ENCODE results near the gene EGLN2. TPM values are rescaled to one million over a fixed set of nuclear protein-coding genes. Genes with fewer than 3 reads are reported as not detected.

Gene EGLN2
- total and polyA plus RNA-seq, 2 donors (not counting 3 experiments of a cell fraction or from before 2014, with no cell fraction given): 118 to 152 TPM

DNA sequence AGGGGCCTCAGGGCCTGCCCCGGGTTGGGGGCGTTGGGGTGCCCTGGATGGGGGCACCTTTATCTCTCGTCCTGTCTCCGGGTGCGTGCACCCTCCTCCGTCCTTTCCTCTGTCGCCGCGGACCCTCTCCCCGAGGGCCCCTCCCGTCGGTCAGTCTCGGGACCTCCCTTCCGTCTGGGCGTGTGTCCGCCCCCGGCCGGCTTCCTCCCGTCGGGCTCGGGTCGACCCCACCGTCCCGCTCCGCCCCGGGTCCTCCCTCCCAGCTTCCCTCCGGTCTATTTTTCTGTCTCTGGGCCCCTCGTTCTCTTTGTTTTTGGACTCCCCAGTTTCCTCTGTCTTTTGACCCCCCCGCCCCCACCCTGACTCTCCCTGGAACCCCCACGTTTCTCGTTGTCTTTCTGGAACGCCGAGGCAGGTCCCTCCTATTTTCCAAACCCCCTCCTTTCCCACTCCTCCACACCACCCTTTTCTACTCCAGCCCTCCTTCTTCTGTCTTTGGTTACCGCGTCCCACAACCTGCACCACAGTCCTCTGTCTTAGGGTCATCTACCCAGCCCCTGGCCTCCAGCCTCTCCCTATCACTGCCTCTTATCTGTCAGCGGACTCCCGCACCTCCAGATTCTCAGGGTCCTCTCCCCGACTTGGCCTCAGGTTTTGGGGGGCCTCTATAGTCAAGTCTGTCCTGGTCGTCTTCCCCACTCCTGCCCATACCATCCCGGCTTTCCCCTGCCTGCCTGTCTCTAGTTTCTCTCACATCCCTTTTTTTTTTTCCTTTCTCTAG lies 757 bp downstream of the EGLN2 start:
- peak overlapping the region; percentile 61 for H3K9ac ChIP-seq (replicated peaks; ENCODE audit: extremely low read depth, insufficient read depth, low read length)
- H3K27me3 ChIP-seq (ENCODE audit: control insufficient read depth in 2 of 2, insufficient read depth in 2 of 2, low read length in 2 of 2): no peaks in the 10 kb centered on the region
- no peaks in the 10 kb centered on the region for H4K20me1 ChIP-seq (replicated peaks; ENCODE audit: control insufficient read depth, extremely low read depth, insufficient read depth, low read length)
- peak overlapping the region; percentile 71 to 86 (median 76) for H3K4me3 ChIP-seq (replicated peaks in 1 of 3; ENCODE audit: insufficient read depth in 1 of 3, low read depth in 1 of 3, low read length in 3 of 3)
- intact Hi-C loops (cut with micrococcal nuclease) (loop anchor here (2.0 to 10.0 kb wide), 2 partner anchors 83 to 355 kb away; partner anchors contain the start of genes COQ8B, ITPKC and SERTAD3), dilution Hi-C loops (cut with MboI; ENCODE audit: extremely low pct_ligation_motif_present, low sequenced_read_pairs) (no loop called here)
- DNase-seq (ENCODE audit: low read depth, low spot score) (peak; percentile 64), FAIRE-seq (peak; percentile 73)
- CTCF ChIA-PET: interaction anchor here (0.6 to 2.5 kb wide), 9 partner anchors 8 to 463 kb away, joined by 3 to 31 read pairs (median 5); partner anchors contain the start of genes COQ8B and ITPKC
- no peak overlapping the region for H2AFZ ChIP-seq (ENCODE audit: low read depth, low read length)
- H3K9me1 ChIP-seq (replicated peaks; ENCODE audit: control insufficient read depth, extremely low read depth, insufficient read depth, low read length): no peaks in the 10 kb centered on the region
- H3K79me2 ChIP-seq (ENCODE audit: control insufficient read depth, insufficient read depth, low read length): peaks cover 53% of the 10 kb centered on the region
- BruUV-seq (replicated peaks): no TSS peak
- peak overlapping the region; percentile 60 for H3K27ac ChIP-seq (ENCODE audit: insufficient read depth, low read depth, low read length)
- peaks cover 55% of the 10 kb centered on the region for H3K4me1 ChIP-seq (ENCODE audit: control insufficient read depth, extremely low read depth, insufficient read depth, low read length)
- POLR2A ChIA-PET: interaction anchor here (4.5 kb wide), 1 partner anchor 22 kb away, joined by 23 read pairs; the partner anchor contains the start of gene RAB4B
- H3K9me3 ChIP-seq (replicated peaks; ENCODE audit: control insufficient read depth, insufficient read depth, low read length): no peaks in the 10 kb centered on the region
- H3K36me3 ChIP-seq (ENCODE audit: control insufficient read depth in 2 of 2, extremely low read depth in 1 of 2, insufficient read depth in 2 of 2, low read length in 2 of 2): peaks cover 0 to 18% of the 10 kb centered on the region in 2 experiments
- TF ChIP-seq JUN (IDR thresholded peaks at IDR 0.05; ENCODE audit: borderline replicate concordance, insufficient read depth, insufficient read length, low read depth) (no peak), POLR2AphosphoS5 (IDR thresholded peaks at IDR 0.05; ENCODE audit: insufficient read depth, low read depth, low read length) (peak; percentile 95), POLR2A (IDR thresholded peaks at IDR 0.05; ENCODE audit: low read depth, low read length) (peak; percentile 94)
- H3K4me2 ChIP-seq (ENCODE audit: insufficient read depth, low read length): peak overlapping the region; percentile 81

DNA sequence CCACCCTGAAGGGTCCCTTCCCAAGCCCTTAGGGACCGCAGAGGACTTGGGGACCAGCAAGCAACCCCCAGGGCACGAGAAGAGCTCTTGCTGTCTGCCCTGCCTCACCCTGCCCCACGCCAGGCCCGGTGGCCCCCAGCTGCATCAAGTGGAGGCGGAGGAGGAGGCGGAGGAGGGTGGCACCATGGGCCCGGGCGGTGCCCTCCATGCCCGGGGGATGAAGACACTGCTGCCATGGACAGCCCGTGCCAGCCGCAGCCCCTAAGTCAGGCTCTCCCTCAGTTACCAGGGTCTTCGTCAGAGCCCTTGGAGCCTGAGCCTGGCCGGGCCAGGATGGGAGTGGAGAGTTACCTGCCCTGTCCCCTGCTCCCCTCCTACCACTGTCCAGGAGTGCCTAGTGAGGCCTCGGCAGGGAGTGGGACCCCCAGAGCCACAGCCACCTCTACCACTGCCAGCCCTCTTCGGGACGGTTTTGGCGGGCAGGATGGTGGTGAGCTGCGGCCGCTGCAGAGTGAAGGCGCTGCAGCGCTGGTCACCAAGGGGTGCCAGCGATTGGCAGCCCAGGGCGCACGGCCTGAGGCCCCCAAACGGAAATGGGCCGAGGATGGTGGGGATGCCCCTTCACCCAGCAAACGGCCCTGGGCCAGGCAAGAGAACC lies 1.5 kb downstream of the EGLN2 start:
- dilution Hi-C loops (cut with MboI; ENCODE audit: extremely low pct_ligation_motif_present, low sequenced_read_pairs): no loop called here
- no TSS peak for BruUV-seq (replicated peaks)

More for the DNA sequence above, 1.5 kb downstream of the EGLN2 start:
- Histone ChIP-seq H3K4me3 (replicated peaks in 1 of 3; ENCODE audit: insufficient read depth in 1 of 3, low read depth in 1 of 3, low read length in 3 of 3) (peak overlapping the region; percentile 71 to 86 (median 76)), H2AFZ (ENCODE audit: low read depth, low read length) (no peak overlapping the region), H3K9me1 (replicated peaks; ENCODE audit: control insufficient read depth, extremely low read depth, insufficient read depth, low read length) (no peaks in the 10 kb centered on the region), H3K9me3 (replicated peaks; ENCODE audit: control insufficient read depth, insufficient read depth, low read length) (no peaks in the 10 kb centered on the region), H3K9ac (replicated peaks; ENCODE audit: extremely low read depth, insufficient read depth, low read length) (peak overlapping the region; percentile 61), H3K4me2 (ENCODE audit: insufficient read depth, low read length) (peak overlapping the region; percentile 81), H3K27ac (ENCODE audit: insufficient read depth, low read depth, low read length) (peak overlapping the region; percentile 13), H3K36me3 (ENCODE audit: control insufficient read depth in 2 of 2, extremely low read depth in 1 of 2, insufficient read depth in 2 of 2, low read length in 2 of 2) (peaks cover 0 to 22% of the 10 kb centered on the region in 2 experiments), H4K20me1 (replicated peaks; ENCODE audit: control insufficient read depth, extremely low read depth, insufficient read depth, low read length) (no peaks in the 10 kb centered on the region), H3K27me3 (ENCODE audit: control insufficient read depth in 2 of 2, insufficient read depth in 2 of 2, low read length in 2 of 2) (no peaks in the 10 kb centered on the region), H3K79me2 (ENCODE audit: control insufficient read depth, insufficient read depth, low read length) (peaks cover 60% of the 10 kb centered on the region), H3K4me1 (ENCODE audit: control insufficient read depth, extremely low read depth, insufficient read depth, low read length) (peaks cover 63% of the 10 kb centered on the region)
- ChIA-PET CTCF (interaction anchor here (0.6 kb wide), 1 partner anchor 27 kb away, joined by 3 read pairs; no protein-coding TSS in a partner anchor), POLR2A (interaction anchor here (4.5 kb wide), 1 partner anchor 22 kb away, joined by 23 read pairs; the partner anchor contains the start of gene RAB4B)
- no peak for DNase-seq (ENCODE audit: low read depth, low spot score)
- TF ChIP-seq, protein P1, sequence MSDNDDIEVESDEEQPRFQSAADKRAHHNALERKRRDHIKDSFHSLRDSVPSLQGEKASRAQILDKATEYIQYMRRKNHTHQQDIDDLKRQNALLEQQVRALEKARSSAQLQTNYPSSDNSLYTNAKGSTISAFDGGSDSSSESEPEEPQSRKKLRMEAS (IDR thresholded peaks at IDR 0.05; ENCODE audit: insufficient read depth, insufficient read length): no peak
- no peak for TF ChIP-seq MYC (IDR thresholded peaks at IDR 0.05; ENCODE audit: low read depth, low read length)
- TF ChIP-seq EZH2 (IDR thresholded peaks at IDR 0.05; ENCODE audit: borderline replicate concordance, low read depth, low read length, severe bottlenecking): no peak
- TF ChIP-seq GATA2 (IDR thresholded peaks at IDR 0.05; ENCODE audit: insufficient read depth, insufficient read length, low read depth, low read length): no peak
- TF ChIP-seq POLR2AphosphoS5 (IDR thresholded peaks at IDR 0.05; ENCODE audit: insufficient read depth, low read depth, low read length): no peak
- TF ChIP-seq FOS (IDR thresholded peaks at IDR 0.05; ENCODE audit: borderline replicate concordance, insufficient read depth, low read length): no peak
- FAIRE-seq: no peak
- intact Hi-C loops (cut with micrococcal nuclease): loop anchor here (10.0 kb wide), 1 partner anchor 356 kb away; the partner anchor contains the start of gene SERTAD3

Data from endothelial cell of umbilical vein (primary cell).